ENCODE data around the gene PABPC4L. TPM values are rescaled to one million over a fixed set of nuclear protein-coding genes. Genes with fewer than 3 reads are reported as not detected.

PABPC4L gene
- total and polyA plus RNA-seq, 2 of the 13 experiments (the other 11 are each of a cell fraction or from before 2014, with no cell fraction given) = not detected

DNA sequence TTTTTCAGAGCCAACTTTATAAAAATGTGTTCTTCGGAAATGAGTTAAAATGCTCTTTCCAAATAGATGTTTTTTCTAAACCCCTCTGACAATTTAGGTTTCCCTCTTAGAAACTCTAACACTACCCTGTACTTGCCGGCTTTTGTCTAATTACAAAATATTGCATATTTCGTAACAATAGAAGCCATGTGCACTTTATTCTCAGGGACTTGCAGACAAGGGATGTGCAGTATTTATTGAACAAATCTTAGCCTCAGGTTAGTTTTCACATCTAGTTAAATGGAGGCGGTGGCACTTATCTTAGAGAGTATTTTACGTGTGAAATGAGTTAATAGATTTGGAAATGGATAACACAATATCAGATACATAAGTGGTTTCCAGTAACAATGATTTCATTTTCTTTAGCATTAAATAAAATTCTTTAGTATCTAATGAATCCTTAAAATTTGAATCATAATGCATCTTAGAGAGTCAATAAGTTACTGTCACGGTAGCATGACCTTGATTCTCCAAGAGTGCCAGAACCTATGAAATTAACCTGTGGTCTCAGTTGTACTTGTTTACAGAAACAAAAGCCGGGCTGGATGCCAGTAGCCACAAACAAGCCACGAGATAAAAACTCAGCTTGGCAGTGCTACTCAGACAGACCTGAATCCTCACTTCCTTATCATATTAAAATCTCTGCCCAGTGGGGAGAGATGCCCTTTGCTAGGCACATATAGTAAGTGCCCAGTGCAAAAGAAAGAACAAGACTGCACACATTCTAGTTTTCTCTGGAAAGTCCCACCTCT, 772 bp upstream of the PABPC4L start (continued):
- TF ChIP-seq, protein P1, sequence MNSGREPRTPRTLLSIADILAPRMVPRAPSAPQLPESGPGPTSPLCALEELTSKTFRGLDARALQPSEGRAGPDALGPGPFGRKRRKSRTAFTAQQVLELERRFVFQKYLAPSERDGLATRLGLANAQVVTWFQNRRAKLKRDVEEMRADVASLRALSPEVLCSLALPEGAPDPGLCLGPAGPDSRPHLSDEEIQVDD (CRISPR knock-in tag; IDR thresholded peaks at IDR 0.05; ENCODE audit: borderline replicate concordance) = no peak
- TF ChIP-seq, protein P2, sequence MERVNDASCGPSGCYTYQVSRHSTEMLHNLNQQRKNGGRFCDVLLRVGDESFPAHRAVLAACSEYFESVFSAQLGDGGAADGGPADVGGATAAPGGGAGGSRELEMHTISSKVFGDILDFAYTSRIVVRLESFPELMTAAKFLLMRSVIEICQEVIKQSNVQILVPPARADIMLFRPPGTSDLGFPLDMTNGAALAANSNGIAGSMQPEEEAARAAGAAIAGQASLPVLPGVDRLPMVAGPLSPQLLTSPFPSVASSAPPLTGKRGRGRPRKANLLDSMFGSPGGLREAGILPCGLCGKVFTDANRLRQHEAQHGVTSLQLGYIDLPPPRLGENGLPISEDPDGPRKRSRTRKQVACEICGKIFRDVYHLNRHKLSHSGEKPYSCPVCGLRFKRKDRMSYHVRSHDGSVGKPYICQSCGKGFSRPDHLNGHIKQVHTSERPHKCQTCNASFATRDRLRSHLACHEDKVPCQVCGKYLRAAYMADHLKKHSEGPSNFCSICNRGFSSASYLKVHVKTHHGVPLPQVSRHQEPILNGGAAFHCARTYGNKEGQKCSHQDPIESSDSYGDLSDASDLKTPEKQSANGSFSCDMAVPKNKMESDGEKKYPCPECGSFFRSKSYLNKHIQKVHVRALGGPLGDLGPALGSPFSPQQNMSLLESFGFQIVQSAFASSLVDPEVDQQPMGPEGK (CRISPR knock-in tag; IDR thresholded peaks at IDR 0.05) = no peak
- no peak for TF ChIP-seq ZNF558 (CRISPR knock-in tag; IDR thresholded peaks at IDR 0.05; ENCODE audit: borderline replicate concordance)
- TF ChIP-seq ZNF225 (CRISPR knock-in tag; IDR thresholded peaks at IDR 0.05) = no peak

DNA sequence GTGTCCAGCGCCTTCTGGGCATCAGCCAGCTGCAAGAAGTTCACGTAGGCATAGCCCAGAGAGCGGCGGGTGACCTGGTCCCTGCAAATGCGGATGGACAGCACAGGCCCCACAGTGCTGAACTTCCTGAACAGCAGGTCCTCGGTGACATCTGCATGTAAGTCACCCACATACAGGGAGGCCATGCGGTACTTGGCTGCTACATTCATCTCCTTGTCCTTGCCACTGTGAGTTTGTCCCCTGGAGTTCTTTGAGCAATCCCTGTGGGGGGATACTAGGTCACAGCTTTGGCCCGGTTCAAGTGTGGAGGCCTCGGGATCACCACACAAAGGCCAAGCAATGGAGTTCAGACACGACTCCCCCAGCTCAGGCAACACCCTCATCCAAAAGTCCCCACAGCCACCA, 776 bp downstream of the PABPC4L start:
- H3K27ac ChIP-seq (ENCODE audit: extremely low read length, insufficient read depth, low read length) = no peak overlapping the region
- H3K27me3 ChIP-seq (ENCODE audit: control insufficient read depth in 1 of 2, insufficient read depth in 2 of 2, low read length in 2 of 2) = 0 out of 5 replicates have a peak, but pooled peaks cover 0 to 6% of the 10 kb centered on the region in 2 experiments
- H4K20me1 ChIP-seq (ENCODE audit: insufficient read depth, low read length) = no peaks in the 10 kb centered on the region
- no peaks in the 10 kb centered on the region for H3K9me3 ChIP-seq (ENCODE audit: low read length)
- ChIA-PET POLR2A (no interaction called here), CTCF (ENCODE audit: low intra/inter-chr PET ratio, low total read pairs) (no interaction called here)
- no peaks in the 10 kb centered on the region for H3K36me3 ChIP-seq (replicated peaks in 1 of 2; ENCODE audit: control insufficient read depth in 1 of 2, insufficient read depth in 2 of 2, low read length in 2 of 2)
- H3K4me3 ChIP-seq (replicated peaks in 1 of 3; ENCODE audit: insufficient read depth in 1 of 3, low read depth in 2 of 3, low read length in 3 of 3) = no peak overlapping the region
- no peak overlapping the region for H2AFZ ChIP-seq (ENCODE audit: low read length)
- H3K4me1 ChIP-seq (ENCODE audit: insufficient read depth, low read length) = no peaks in the 10 kb centered on the region
- H3K9ac ChIP-seq (ENCODE audit: insufficient read depth, low read depth, low read length) = no peak overlapping the region
- in situ Hi-C loops (cut with HindIII; ENCODE audit: extremely low pct_ligation_motif_present, low pct_unique_long_range_greater_than_20kb) = no loop called here
- 59% methylated on average over 6 of the region's 10 CpGs for WGBS (ENCODE audit: low lambda C conversion rate)
- TF ChIP-seq ZFP36L1 (CRISPR knock-in tag; IDR thresholded peaks at IDR 0.05) (no peak), SMARCC2 (IDR thresholded peaks at IDR 0.05) (no peak), DNMT1 (CRISPR knock-in tag; IDR thresholded peaks at IDR 0.05) (no peak), ZNF703 (CRISPR knock-in tag; IDR thresholded peaks at IDR 0.05; ENCODE audit: borderline replicate concordance) (no peak), ZNF768 (CRISPR knock-in tag; IDR thresholded peaks at IDR 0.05) (no peak), SIX4 (CRISPR knock-in tag; IDR thresholded peaks at IDR 0.05) (no peak), REL (CRISPR knock-in tag; conservative IDR thresholded peaks at IDR 0.05) (no peak), ISX (CRISPR knock-in tag; conservative IDR thresholded peaks at IDR 0.05) (no peak), ZNF501 (CRISPR knock-in tag; IDR thresholded peaks at IDR 0.05) (no peak), ATF7 (IDR thresholded peaks at IDR 0.05) (no peak), ATF7 (CRISPR knock-in tag; IDR thresholded peaks at IDR 0.05) (no peak), ZNF775 (CRISPR knock-in tag; IDR thresholded peaks at IDR 0.05; ENCODE audit: borderline replicate concordance) (no peak)
- TF ChIP-seq, protein P3, sequence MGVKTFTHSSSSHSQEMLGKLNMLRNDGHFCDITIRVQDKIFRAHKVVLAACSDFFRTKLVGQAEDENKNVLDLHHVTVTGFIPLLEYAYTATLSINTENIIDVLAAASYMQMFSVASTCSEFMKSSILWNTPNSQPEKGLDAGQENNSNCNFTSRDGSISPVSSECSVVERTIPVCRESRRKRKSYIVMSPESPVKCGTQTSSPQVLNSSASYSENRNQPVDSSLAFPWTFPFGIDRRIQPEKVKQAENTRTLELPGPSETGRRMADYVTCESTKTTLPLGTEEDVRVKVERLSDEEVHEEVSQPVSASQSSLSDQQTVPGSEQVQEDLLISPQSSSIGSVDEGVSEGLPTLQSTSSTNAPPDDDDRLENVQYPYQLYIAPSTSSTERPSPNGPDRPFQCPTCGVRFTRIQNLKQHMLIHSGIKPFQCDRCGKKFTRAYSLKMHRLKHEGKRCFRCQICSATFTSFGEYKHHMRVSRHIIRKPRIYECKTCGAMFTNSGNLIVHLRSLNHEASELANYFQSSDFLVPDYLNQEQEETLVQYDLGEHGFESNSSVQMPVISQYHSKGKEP (CRISPR knock-in tag; IDR thresholded peaks at IDR 0.05) = no peak
- TF ChIP-seq, protein P4, sequence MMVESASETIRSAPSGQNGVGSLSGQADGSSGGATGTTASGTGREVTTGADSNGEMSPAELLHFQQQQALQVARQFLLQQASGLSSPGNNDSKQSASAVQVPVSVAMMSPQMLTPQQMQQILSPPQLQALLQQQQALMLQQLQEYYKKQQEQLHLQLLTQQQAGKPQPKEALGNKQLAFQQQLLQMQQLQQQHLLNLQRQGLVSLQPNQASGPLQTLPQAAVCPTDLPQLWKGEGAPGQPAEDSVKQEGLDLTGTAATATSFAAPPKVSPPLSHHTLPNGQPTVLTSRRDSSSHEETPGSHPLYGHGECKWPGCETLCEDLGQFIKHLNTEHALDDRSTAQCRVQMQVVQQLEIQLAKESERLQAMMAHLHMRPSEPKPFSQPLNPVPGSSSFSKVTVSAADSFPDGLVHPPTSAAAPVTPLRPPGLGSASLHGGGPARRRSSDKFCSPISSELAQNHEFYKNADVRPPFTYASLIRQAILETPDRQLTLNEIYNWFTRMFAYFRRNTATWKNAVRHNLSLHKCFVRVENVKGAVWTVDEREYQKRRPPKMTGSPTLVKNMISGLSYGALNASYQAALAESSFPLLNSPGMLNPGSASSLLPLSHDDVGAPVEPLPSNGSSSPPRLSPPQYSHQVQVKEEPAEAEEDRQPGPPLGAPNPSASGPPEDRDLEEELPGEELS (CRISPR knock-in tag; IDR thresholded peaks at IDR 0.05) = no peak
- H3K79me2 ChIP-seq (ENCODE audit: insufficient read depth, low read length) = no peaks in the 10 kb centered on the region
- ATAC-seq (no peak; the same call in 2 of the 3 replicates), DNase-seq (ENCODE audit: low spot score) (no peak), FAIRE-seq (no peak)
- no TSS peak for BruUV-seq (replicated peaks)
- intact Hi-C loops (cut with micrococcal nuclease; ENCODE audit: unreplicated experiment) = no loop called here
- no peak overlapping the region for H3K4me2 ChIP-seq (ENCODE audit: low read depth, low read length)

Measured in HepG2 (cell line).